Uterus (tissue), 2 donors: ENCODE data around the gene CD1E.

Source experiments
- POLR2A ChIP-seq, 2 donors: fragments of 450-650 bp; IDR thresholded peaks; one replicate each; pipeline ENCODE4 v1.6.1; 2016; ENCODE audit warnings: antibody characterized with exemption in 2 of 2, mild to moderate bottlenecking in 1 of 2, moderate library complexity in 1 of 2
- TF ChIP-seq, protein P1 (sequence below), 4 experiments: fragments of 200-600 bp in 2 of 4; fragments of 450-650 bp in 2 of 4; sonication (generic) in 2 of 4; IDR thresholded peaks; one replicate each; pipeline ENCODE4 v1.5.1; 2016 to 2019; ENCODE audit warnings: antibody characterized with exemption in 4 of 4, mild to moderate bottlenecking in 2 of 4, moderate library complexity in 1 of 4

DNA sequence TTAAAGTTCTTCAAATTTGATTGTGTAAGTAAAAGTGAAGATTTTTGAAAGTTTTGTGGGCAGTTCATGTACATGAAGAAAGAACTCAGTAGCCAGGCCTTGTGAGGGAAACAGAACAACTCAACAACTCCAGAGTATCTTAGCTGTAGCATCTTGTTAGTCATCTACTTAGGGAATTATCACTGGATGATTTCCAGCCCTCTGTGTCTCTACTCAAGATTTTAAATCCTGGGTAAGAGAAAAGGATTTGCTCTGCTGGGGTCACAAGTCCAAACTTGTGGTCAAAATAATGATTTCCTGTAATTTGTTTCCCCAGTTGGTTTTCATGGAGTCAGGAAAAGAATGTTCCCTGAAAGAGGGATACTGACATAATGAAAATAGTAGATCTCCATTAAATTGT lies 37.4 kb downstream of the CD1E start:
- TF ChIP-seq, protein P1, sequence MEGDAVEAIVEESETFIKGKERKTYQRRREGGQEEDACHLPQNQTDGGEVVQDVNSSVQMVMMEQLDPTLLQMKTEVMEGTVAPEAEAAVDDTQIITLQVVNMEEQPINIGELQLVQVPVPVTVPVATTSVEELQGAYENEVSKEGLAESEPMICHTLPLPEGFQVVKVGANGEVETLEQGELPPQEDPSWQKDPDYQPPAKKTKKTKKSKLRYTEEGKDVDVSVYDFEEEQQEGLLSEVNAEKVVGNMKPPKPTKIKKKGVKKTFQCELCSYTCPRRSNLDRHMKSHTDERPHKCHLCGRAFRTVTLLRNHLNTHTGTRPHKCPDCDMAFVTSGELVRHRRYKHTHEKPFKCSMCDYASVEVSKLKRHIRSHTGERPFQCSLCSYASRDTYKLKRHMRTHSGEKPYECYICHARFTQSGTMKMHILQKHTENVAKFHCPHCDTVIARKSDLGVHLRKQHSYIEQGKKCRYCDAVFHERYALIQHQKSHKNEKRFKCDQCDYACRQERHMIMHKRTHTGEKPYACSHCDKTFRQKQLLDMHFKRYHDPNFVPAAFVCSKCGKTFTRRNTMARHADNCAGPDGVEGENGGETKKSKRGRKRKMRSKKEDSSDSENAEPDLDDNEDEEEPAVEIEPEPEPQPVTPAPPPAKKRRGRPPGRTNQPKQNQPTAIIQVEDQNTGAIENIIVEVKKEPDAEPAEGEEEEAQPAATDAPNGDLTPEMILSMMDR (IDR thresholded peaks at IDR 0.05): no peak
- TF ChIP-seq POLR2A (IDR thresholded peaks at IDR 0.05): no peak
